BE2C (cell line): ENCODE measurements around the gene SYCP1.

Experiments used
- DNase-seq: peaks from one replicate; pipeline ENCODE4 v3.0.0-alpha.2; 2020
- H3K27me3 ChIP-seq: fragments of 250-450 bp; sonication (Bioruptor Pico); 2 replicates; pipeline ENCODE4 v1.5.1; 2020; ENCODE audit warnings: mild to moderate bottlenecking
- H3K36me3 ChIP-seq: fragments of 250-450 bp; sonication (Bioruptor Pico); 2 replicates; pipeline ENCODE4 v1.5.1; 2020; ENCODE audit warnings: mild to moderate bottlenecking
- H3K4me1 ChIP-seq: fragments of 250-450 bp; sonication (Bioruptor Pico); 2 replicates; pipeline ENCODE4 v1.5.1; 2020
- H3K4me3 ChIP-seq: 2 replicates; pipeline ENCODE4 v1.5.1; 2011; ENCODE audit warnings: low read depth, low read length
- H3K9me3 ChIP-seq: fragments of 250-450 bp; sonication (Bioruptor Pico); 2 replicates; pipeline ENCODE4 v1.5.1; 2020
- CTCF ChIP-seq: IDR thresholded peaks from 2 replicates; pipeline ENCODE4 v1.5.1; 2012; ENCODE audit warnings: mild to moderate bottlenecking, low read depth, low read length

Gene SYCP1

GRCh38 chr1:114926607-114927006, 71.9 kb downstream of the SYCP1 start:
- Histone ChIP-seq H3K4me3 (no peak overlapping the region), H3K9me3 (no peaks in the 10 kb centered on the region), H3K36me3 (no peaks in the 10 kb centered on the region), H3K27me3 (no peaks in the 10 kb centered on the region), H3K4me1 (no peaks in the 10 kb centered on the region)
- DNase-seq = no peak
- TF ChIP-seq CTCF = no peak

- Histone ChIP-seq H3K4me1 (no peaks in the 10 kb centered on the region), H3K9me3 (no peaks in the 10 kb centered on the region), H3K36me3 (no peaks in the 10 kb centered on the region), H3K4me3 (no peak overlapping the region), H3K27me3 (no peaks in the 10 kb centered on the region)
- no peak for TF ChIP-seq CTCF
- no peak for DNase-seq
These were observed 72.7 kb downstream of the SYCP1 start for GRCh38 chr1:114927401-114927800.

- Histone ChIP-seq H3K9me3 (no peaks in the 10 kb centered on the region), H3K27me3 (no peaks in the 10 kb centered on the region), H3K36me3 (no peaks in the 10 kb centered on the region), H3K4me1 (no peaks in the 10 kb centered on the region), H3K4me3 (no peak overlapping the region)
- DNase-seq = no peak
- TF ChIP-seq CTCF = peak; percentile 26; the same call in 1 of the 2 replicates
These were observed 101.9 kb downstream of the SYCP1 start for GRCh38 chr1:114956570-114956969.

GRCh38 chr1:114959423-114959822, 104.8 kb downstream of the SYCP1 start:
- TF ChIP-seq CTCF = no peak
- H3K4me3 ChIP-seq = no peak overlapping the region
- DNase-seq = no peak
- H3K9me3 ChIP-seq = no peaks in the 10 kb centered on the region
- no peaks in the 10 kb centered on the region for H3K27me3 ChIP-seq
- no peaks in the 10 kb centered on the region for H3K36me3 ChIP-seq
- no peaks in the 10 kb centered on the region for H3K4me1 ChIP-seq

- no peak for TF ChIP-seq CTCF
- H3K4me3 ChIP-seq = no peak overlapping the region
- H3K36me3 ChIP-seq = no peaks in the 10 kb centered on the region
- H3K9me3 ChIP-seq = no peaks in the 10 kb centered on the region; the same call in 1 of the 2 replicates
- no peaks in the 10 kb centered on the region for H3K4me1 ChIP-seq
- DNase-seq = no peak
- no peaks in the 10 kb centered on the region for H3K27me3 ChIP-seq
These were observed 122.2 kb downstream of the SYCP1 start for GRCh38 chr1:114976891-114977290.

GRCh38 chr1:114979278-114979891, 124.7 kb downstream of the SYCP1 start:
- Histone ChIP-seq H3K36me3 (no peaks in the 10 kb centered on the region), H3K4me3 (no peak overlapping the region), H3K4me1 (no peaks in the 10 kb centered on the region), H3K9me3 (no peaks in the 10 kb centered on the region; the same call in 1 of the 2 replicates), H3K27me3 (no peaks in the 10 kb centered on the region)
- peak; percentile 58 for DNase-seq
- peak; percentile 76 for TF ChIP-seq CTCF
